Peyer's patch (tissue), 4 donors: Measurements from ENCODE around the gene PPP2R5C. TPM values are rescaled to one million over a fixed set of nuclear protein-coding genes. Genes with fewer than 3 reads are reported as not detected.

Experiments
- DNase-seq, 3 donors: peaks; one replicate each; pipeline ENCODE4 v3.0.0-alpha.2; 2017 to 2019
- H3K27ac ChIP-seq, 4 donors: fragments of 200-600 bp; sonication (generic); one replicate each; pipeline ENCODE4 v1.5.1; 2016 to 2019
- H3K27me3 ChIP-seq, 2 donors: fragments of 200-600 bp; sonication (generic); one replicate each; pipeline ENCODE4 v1.5.1; 2019
- H3K36me3 ChIP-seq, 3 donors: fragments of 200-600 bp; sonication (generic); one replicate each; pipeline ENCODE4 v1.5.1; 2016 to 2019
- H3K4me1 ChIP-seq, 4 donors: fragments of 200-600 bp; sonication (generic); one replicate each; pipeline ENCODE4 v1.5.1; 2016 to 2019
- H3K4me3 ChIP-seq, 4 donors: fragments of 200-600 bp; sonication (generic); 1 replicate in 3 of 4; 2 replicates in 1 of 4; pipeline ENCODE4 v1.5.1; 2016 to 2019; ENCODE audit warnings: mild to moderate bottlenecking in 1 of 4
- H3K9me3 ChIP-seq, 4 donors: fragments of 200-600 bp; sonication (generic); one replicate each; pipeline ENCODE4 v1.5.1; 2016 to 2019; ENCODE audit warnings: mild to moderate bottlenecking in 1 of 4
- POLR2A ChIP-seq, 2 donors: fragments of 450-650 bp; IDR thresholded peaks; one replicate each; pipeline ENCODE4 v1.5.1; 2017; ENCODE audit warnings: antibody characterized with exemption in 2 of 2, mild to moderate bottlenecking in 2 of 2, moderate library complexity in 2 of 2
- total RNA-seq, 4 donors: library from RNA; depleted of rRNA; stranded (reverse); fragments of >200 nt; gene quantifications; one replicate each; pipeline ENCODE4 v1.1.0, GENCODE V29; 2016
- TF ChIP-seq, protein P1 (sequence below), 6 experiments: fragments of 450-650 bp in 4 of 6; fragments of 200-600 bp in 2 of 6; sonication (generic) in 1 of 6; IDR thresholded peaks; one replicate each; pipeline ENCODE4 v1.5.1; 2017 to 2019; ENCODE audit warnings: antibody characterized with exemption in 6 of 6, mild to moderate bottlenecking in 3 of 6, moderate library complexity in 1 of 6

The PPP2R5C gene
- total RNA-seq, 4 donors from 2014 or later, result 87.6 to 137 (median 91.9) TPM

- TF ChIP-seq POLR2A (IDR thresholded peaks at IDR 0.05), result no peak
- TF ChIP-seq, protein P1, sequence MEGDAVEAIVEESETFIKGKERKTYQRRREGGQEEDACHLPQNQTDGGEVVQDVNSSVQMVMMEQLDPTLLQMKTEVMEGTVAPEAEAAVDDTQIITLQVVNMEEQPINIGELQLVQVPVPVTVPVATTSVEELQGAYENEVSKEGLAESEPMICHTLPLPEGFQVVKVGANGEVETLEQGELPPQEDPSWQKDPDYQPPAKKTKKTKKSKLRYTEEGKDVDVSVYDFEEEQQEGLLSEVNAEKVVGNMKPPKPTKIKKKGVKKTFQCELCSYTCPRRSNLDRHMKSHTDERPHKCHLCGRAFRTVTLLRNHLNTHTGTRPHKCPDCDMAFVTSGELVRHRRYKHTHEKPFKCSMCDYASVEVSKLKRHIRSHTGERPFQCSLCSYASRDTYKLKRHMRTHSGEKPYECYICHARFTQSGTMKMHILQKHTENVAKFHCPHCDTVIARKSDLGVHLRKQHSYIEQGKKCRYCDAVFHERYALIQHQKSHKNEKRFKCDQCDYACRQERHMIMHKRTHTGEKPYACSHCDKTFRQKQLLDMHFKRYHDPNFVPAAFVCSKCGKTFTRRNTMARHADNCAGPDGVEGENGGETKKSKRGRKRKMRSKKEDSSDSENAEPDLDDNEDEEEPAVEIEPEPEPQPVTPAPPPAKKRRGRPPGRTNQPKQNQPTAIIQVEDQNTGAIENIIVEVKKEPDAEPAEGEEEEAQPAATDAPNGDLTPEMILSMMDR (IDR thresholded peaks at IDR 0.05), result no peak
- Histone ChIP-seq H3K36me3 (no peaks in the 10 kb centered on the region), H3K9me3 (no peaks in the 10 kb centered on the region), H3K4me1 (peaks cover 0 to 13% (median 0%) of the 10 kb centered on the region in 4 donors), H3K27ac (peak overlapping the region in 1 of 4 donors; percentile 79), H3K4me3 (no peak overlapping the region), H3K27me3 (no peaks in the 10 kb centered on the region)
- DNase-seq, result peak in 1 of 3 donors; percentile 34
These were observed 196.1 kb downstream of the PPP2R5C start for GRCh38 chr14:101957406-101958234.

DNA sequence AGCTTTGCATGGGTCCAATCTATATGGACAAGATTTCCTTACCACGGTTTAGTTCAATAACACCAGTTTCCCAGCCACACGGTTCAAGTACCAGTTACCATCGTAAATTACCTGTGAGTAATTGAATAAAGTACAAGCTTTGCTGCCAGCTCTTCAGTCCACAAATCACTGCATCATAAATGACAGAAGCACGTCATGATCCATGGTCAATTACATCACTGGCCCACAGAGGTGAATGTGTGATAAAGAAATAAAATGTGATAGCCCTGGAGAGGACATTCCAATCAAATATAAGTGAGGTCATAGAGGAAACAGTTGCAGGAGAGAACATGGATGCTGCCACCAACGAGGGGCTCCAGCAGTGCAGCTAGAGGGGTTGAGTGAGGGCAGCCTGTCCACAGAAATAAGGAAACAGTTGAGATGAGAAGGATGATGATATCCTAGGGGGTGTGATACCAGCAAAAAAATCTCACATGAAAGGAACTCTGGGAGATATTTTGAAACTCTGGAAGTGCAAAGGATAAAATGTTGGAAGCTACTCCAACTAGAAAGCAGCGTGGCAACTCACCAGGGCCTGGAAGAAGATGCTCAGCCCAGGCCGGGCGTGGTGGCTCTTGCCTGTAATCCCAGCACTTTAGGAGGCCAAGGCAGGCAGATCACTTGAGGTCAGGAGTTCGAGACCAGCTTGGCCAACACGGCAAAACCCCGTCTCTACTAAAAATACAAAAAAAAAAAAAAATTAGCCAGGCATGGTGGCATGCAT, 197.1 kb downstream of the PPP2R5C start:
- H3K4me1 ChIP-seq, result peaks cover 0 to 21% (median 0%) of the 10 kb centered on the region in 4 donors
- TF ChIP-seq, protein P1 (IDR thresholded peaks at IDR 0.05), result no peak
- TF ChIP-seq POLR2A (IDR thresholded peaks at IDR 0.05), result no peak
- no peaks in the 10 kb centered on the region for H3K36me3 ChIP-seq
- peak in 1 of 3 donors; percentile 35 for DNase-seq
- H3K4me3 ChIP-seq, result no peak overlapping the region
- peak overlapping the region in 1 of 4 donors; percentile 79 for H3K27ac ChIP-seq
- H3K27me3 ChIP-seq, result no peaks in the 10 kb centered on the region
- H3K9me3 ChIP-seq, result no peaks in the 10 kb centered on the region

- no peaks in the 10 kb centered on the region for H3K9me3 ChIP-seq
- TF ChIP-seq, protein P1 (IDR thresholded peaks at IDR 0.05), result no peak
- TF ChIP-seq POLR2A (IDR thresholded peaks at IDR 0.05), result no peak
- peak overlapping the region in 1 of 4 donors; percentile 41 for H3K27ac ChIP-seq
- H3K4me1 ChIP-seq, result peaks cover 0 to 27% (median 0%) of the 10 kb centered on the region in 4 donors
- H3K4me3 ChIP-seq, result no peak overlapping the region
- DNase-seq, result no peak
- H3K27me3 ChIP-seq, result no peaks in the 10 kb centered on the region
- no peaks in the 10 kb centered on the region for H3K36me3 ChIP-seq
These were observed 197.8 kb downstream of the PPP2R5C start for GRCh38 chr14:101959277-101959676.

DNA sequence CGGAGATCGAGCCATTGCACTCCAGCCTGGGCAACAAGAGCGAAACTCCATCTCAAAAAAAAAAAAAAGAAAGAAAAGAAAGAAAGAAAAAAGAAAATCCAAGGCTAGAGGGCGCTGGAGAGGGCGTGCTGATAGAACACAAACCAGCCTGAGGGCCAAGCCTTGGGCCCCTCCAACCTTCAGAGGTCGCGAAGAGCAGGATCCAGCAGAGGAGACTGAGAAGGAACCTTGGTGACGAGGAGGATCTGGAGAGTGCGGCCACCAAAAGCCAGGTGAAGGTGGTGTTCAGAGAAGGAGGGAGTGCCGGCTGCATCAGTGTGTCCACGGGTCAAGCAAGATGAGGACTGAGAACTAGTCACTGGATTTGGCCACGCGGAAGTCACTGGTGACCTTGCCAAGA, 198.7 kb downstream of the PPP2R5C start:
- H3K9me3 ChIP-seq, result no peaks in the 10 kb centered on the region
- no peak for TF ChIP-seq POLR2A (IDR thresholded peaks at IDR 0.05)
- TF ChIP-seq, protein P1 (IDR thresholded peaks at IDR 0.05), result peak in 2 of 6 experiments; percentile 28 to 32
- H3K27ac ChIP-seq, result no peak overlapping the region
- peaks cover 0 to 27% (median 0%) of the 10 kb centered on the region in 4 donors for H3K4me1 ChIP-seq
- no peaks in the 10 kb centered on the region for H3K27me3 ChIP-seq
- H3K4me3 ChIP-seq, result no peak overlapping the region
- DNase-seq, result peak in 1 of 3 donors; percentile 47
- H3K36me3 ChIP-seq, result no peaks in the 10 kb centered on the region

DNA sequence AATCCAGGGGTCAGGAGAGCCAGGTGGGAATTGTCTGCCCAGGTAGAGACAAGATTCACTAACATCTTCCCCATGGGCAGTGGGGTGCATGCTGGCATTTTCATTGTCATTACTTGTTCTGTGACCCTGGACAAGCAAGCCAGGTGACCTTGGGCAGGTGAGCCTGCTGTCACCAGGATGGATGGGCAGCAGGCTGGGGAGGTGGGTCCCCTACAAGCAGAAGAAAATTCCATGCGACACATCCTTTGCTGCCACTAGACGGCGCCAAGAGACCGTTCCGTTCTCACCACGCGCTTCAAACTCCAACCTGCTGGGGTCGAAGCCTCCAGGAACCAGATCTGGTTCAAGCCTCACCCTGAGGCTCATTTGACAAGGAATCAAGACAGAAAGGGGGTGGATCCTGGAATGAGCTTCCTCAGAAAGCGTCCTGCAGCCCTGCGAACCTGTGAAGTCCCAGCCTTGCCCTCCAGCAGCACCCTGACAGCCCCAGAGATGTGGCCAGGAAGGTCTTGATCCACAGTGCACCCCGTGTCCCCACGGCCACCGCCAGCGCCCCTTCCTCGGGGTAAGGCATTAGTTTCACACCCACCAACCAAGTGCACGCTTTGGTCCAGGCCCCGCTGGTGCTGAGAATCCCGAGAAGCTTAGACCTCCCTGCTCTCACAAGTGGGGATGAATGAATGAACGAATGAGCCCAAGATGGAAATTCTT, 199.7 kb downstream of the PPP2R5C start:
- DNase-seq, result peak; percentile 68 to 89 (median 79)
- TF ChIP-seq, protein P1 (IDR thresholded peaks at IDR 0.05), result peak; percentile 84 to 93 (median 86)
- no peak for TF ChIP-seq POLR2A (IDR thresholded peaks at IDR 0.05)
- Histone ChIP-seq H3K36me3 (no peaks in the 10 kb centered on the region), H3K4me3 (no peak overlapping the region), H3K9me3 (no peaks in the 10 kb centered on the region), H3K27ac (no peak overlapping the region), H3K27me3 (no peaks in the 10 kb centered on the region), H3K4me1 (peaks cover 0 to 34% (median 0%) of the 10 kb centered on the region in 4 donors)
